ENCODE data around the gene IPMK.

The IPMK gene

DNA sequence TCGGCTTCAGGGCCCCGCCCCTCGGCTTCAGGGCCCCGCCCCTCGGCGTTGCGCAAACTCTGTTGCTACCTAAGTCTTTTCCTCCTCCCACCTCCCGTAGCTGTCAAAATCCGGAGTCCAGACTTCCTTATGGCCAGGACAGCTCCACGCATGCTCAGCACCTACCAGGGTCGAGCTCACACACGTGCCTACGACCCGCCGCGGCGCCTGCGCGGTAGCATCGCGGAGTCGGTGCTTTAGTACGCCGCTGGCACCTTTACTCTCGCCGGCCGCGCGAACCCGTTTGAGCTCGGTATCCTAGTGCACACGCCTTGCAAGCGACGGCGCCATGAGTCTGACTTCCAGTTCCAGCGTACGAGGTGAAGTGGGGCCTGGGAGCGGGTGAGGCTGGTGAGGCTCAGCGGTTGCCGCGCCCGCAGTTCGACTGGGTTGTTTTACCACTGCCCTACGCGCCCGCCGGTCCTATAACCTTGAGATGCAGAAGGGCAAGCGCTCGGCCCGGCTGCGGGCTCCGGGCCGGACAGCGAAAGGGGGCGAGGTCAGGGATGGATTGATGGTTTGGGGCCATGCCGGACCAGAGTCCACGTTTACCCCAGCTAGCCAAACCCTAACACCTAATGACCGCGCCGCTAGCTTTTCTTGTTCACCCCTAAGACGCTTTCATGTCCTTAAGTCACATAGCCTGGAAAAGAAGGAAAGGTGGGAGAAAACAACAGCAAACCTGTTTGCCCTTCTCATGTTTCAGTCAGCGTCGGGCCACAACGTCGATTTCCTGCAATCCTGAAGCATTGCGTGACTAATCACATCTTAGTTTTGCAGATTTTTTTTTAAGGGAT is 1.5 kb upstream of the IPMK start, which contains the start of gene CISD1 (continued):
- TF ChIP-seq ZNF843 (tag by site-specific recombination; IDR thresholded peaks at IDR 0.05) (peak; percentile 39; the same call in 1 of the 2 replicates), ZSCAN23 (tag by site-specific recombination; IDR thresholded peaks at IDR 0.05) (0 out of 2 replicates have a peak, but pooled peaks have one; percentile 47), ZNF48 (tag by site-specific recombination; IDR thresholded peaks at IDR 0.05) (no peak), ZNF433 (tag by site-specific recombination; IDR thresholded peaks at IDR 0.05; ENCODE audit: low read depth) (no peak), ZNF169 (tag by site-specific recombination; IDR thresholded peaks at IDR 0.05) (no peak), SCRT1 (tag by site-specific recombination; IDR thresholded peaks at IDR 0.05; ENCODE audit: borderline replicate concordance) (no peak; the same call in 1 of the 2 replicates), ZBTB21 (tag by site-specific recombination; IDR thresholded peaks at IDR 0.05) (no peak), ZNF423 (tag by site-specific recombination; IDR thresholded peaks at IDR 0.05) (no peak), ZBTB20 (tag by site-specific recombination; IDR thresholded peaks at IDR 0.05) (peak; percentile 85), ZNF24 (tag by site-specific recombination; IDR thresholded peaks at IDR 0.05) (peak; percentile 56; the same call in 1 of the 2 replicates), ZNF157 (tag by site-specific recombination; IDR thresholded peaks at IDR 0.05) (no peak), ZNF692 (tag by site-specific recombination; IDR thresholded peaks at IDR 0.05) (peak; percentile 72), ZNF571 (tag by site-specific recombination; IDR thresholded peaks at IDR 0.05) (no peak), ZFP41 (tag by site-specific recombination; IDR thresholded peaks at IDR 0.05; ENCODE audit: borderline replicate concordance) (no peak), ZNF501 (tag by site-specific recombination; IDR thresholded peaks at IDR 0.05) (peak; percentile 85), ZNF221 (tag by site-specific recombination; IDR thresholded peaks at IDR 0.05; ENCODE audit: borderline replicate concordance) (no peak), ZNF2 (tag by site-specific recombination; IDR thresholded peaks at IDR 0.05) (peak; percentile 79; the same call in 1 of the 2 replicates), EGR2 (tag by site-specific recombination; IDR thresholded peaks at IDR 0.05; ENCODE audit: low read depth) (no peak), ZNF175 (tag by site-specific recombination; IDR thresholded peaks at IDR 0.05) (no peak), ZNF670 (tag by site-specific recombination; IDR thresholded peaks at IDR 0.05; ENCODE audit: low read depth) (no peak), ZNF449 (tag by site-specific recombination; IDR thresholded peaks at IDR 0.05) (no peak; the same call in 1 of the 2 replicates), ZNF548 (tag by site-specific recombination; IDR thresholded peaks at IDR 0.05) (no peak), ZNF133 (tag by site-specific recombination; IDR thresholded peaks at IDR 0.05) (no peak), FEZF1 (tag by site-specific recombination; IDR thresholded peaks at IDR 0.05) (0 out of 2 replicates have a peak, but pooled peaks have one; percentile 5), BCL11A (tag by site-specific recombination; IDR thresholded peaks at IDR 0.05; ENCODE audit: low read depth) (no peak), ZNF704 (tag by site-specific recombination; IDR thresholded peaks at IDR 0.05) (no peak), ZNF211 (tag by site-specific recombination; IDR thresholded peaks at IDR 0.05; ENCODE audit: low read depth) (no peak)
- TF ChIP-seq, protein P1, sequence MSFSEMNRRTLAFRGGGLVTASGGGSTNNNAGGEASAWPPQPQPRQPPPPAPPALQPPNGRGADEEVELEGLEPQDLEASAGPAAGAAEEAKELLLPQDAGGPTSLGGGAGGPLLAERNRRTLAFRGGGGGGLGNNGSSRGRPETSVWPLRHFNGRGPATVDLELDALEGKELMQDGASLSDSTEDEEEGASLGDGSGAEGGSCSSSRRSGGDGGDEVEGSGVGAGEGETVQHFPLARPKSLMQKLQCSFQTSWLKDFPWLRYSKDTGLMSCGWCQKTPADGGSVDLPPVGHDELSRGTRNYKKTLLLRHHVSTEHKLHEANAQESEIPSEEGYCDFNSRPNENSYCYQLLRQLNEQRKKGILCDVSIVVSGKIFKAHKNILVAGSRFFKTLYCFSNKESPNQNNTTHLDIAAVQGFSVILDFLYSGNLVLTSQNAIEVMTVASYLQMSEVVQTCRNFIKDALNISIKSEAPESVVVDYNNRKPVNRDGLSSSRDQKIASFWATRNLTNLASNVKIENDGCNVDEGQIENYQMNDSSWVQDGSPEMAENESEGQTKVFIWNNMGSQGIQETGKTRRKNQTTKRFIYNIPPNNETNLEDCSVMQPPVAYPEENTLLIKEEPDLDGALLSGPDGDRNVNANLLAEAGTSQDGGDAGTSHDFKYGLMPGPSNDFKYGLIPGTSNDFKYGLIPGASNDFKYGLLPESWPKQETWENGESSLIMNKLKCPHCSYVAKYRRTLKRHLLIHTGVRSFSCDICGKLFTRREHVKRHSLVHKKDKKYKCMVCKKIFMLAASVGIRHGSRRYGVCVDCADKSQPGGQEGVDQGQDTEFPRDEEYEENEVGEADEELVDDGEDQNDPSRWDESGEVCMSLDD (tag by site-specific recombination; IDR thresholded peaks at IDR 0.05) = peak; percentile 56; the same call in 1 of the 2 replicates
- TF ChIP-seq, protein P2, sequence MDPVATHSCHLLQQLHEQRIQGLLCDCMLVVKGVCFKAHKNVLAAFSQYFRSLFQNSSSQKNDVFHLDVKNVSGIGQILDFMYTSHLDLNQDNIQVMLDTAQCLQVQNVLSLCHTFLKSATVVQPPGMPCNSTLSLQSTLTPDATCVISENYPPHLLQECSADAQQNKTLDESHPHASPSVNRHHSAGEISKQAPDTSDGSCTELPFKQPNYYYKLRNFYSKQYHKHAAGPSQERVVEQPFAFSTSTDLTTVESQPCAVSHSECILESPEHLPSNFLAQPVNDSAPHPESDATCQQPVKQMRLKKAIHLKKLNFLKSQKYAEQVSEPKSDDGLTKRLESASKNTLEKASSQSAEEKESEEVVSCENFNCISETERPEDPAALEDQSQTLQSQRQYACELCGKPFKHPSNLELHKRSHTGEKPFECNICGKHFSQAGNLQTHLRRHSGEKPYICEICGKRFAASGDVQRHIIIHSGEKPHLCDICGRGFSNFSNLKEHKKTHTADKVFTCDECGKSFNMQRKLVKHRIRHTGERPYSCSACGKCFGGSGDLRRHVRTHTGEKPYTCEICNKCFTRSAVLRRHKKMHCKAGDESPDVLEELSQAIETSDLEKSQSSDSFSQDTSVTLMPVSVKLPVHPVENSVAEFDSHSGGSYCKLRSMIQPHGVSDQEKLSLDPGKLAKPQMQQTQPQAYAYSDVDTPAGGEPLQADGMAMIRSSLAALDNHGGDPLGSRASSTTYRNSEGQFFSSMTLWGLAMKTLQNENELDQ (tag by site-specific recombination; IDR thresholded peaks at IDR 0.05; ENCODE audit: low read depth) = no peak
- TF ChIP-seq, protein P3, sequence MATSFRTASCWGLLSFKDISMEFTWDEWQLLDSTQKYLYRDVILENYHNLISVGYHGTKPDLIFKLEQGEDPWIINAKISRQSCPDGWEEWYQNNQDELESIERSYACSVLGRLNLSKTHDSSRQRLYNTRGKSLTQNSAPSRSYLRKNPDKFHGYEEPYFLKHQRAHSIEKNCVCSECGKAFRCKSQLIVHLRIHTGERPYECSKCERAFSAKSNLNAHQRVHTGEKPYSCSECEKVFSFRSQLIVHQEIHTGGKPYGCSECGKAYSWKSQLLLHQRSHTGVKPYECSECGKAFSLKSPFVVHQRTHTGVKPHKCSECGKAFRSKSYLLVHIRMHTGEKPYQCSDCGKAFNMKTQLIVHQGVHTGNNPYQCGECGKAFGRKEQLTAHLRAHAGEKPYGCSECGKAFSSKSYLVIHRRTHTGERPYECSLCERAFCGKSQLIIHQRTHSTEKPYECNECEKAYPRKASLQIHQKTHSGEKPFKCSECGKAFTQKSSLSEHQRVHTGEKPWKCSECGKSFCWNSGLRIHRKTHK (tag by site-specific recombination; IDR thresholded peaks at IDR 0.05) = no peak

Measured in HEK293 (cell line).